Common myeloid progenitor, CD34-positive (primary cell): Measurements from ENCODE around the gene BCL2L2.

Experiments
- CTCF ChIA-PET: fragments of 350-600 bp; sonication (Branson Sonifier 250); formaldehyde crosslinking; loops from one replicate; lab custom pipeline; 2021; ENCODE audit warnings: antibody characterized with exemption; lab: Charles Lee
- POLR2A ChIA-PET: fragments of 350-600 bp; sonication (Branson Sonifier 250); formaldehyde crosslinking; loops from one replicate; lab custom pipeline; 2021; ENCODE audit warnings: antibody characterized with exemption; lab: Charles Lee
- DNase-seq, 3 donors: peaks; one replicate each; pipeline versions ENCODE4 v3.0.0 to v3.0.0-alpha.2; 2013
- H3K27ac ChIP-seq, 2 experiments: 1 replicate in 1 of 2; 2 replicates in 1 of 2; pipeline ENCODE4 v1.7.0; 2013; ENCODE audit warnings: inconsistent platforms in 2 of 2, low read length in 2 of 2, mild to moderate bottlenecking in 2 of 2, low read depth in 1 of 2, moderate library complexity in 1 of 2; ENCODE audit not compliant: severe bottlenecking in 2 of 2, insufficient read depth in 1 of 2, poor library complexity in 1 of 2
- H3K27me3 ChIP-seq, 5 experiments: replicated peaks in 2 of 5; 1 replicate in 3 of 5; 2 replicates in 2 of 5; pipeline versions ENCODE4 v1.6.1 to v1.7.0; 2013; ENCODE audit warnings: low read length in 4 of 5, mild to moderate bottlenecking in 2 of 5, moderate library complexity in 2 of 5, inconsistent platforms in 1 of 5; ENCODE audit not compliant: insufficient read depth in 5 of 5, control insufficient read depth in 4 of 5
- H3K36me3 ChIP-seq, 4 experiments: 1 replicate in 2 of 4; 2 replicates in 2 of 4; pipeline versions ENCODE4 v1.6.1 to v1.7.0; 2013; ENCODE audit warnings: low read length in 3 of 4, control low read depth in 1 of 4, mild to moderate bottlenecking in 1 of 4; ENCODE audit not compliant: control insufficient read depth in 4 of 4, insufficient read depth in 4 of 4
- H3K4me1 ChIP-seq, 4 experiments: 1 replicate in 3 of 4; 2 replicates in 1 of 4; pipeline versions ENCODE4 v1.6.1 to v1.7.1; 2013; ENCODE audit warnings: low read length in 3 of 4, mild to moderate bottlenecking in 3 of 4, control low read depth in 1 of 4, inconsistent platforms in 1 of 4, moderate library complexity in 1 of 4; ENCODE audit not compliant: control insufficient read depth in 4 of 4, insufficient read depth in 4 of 4; ENCODE audit errors: control extremely low read depth in 1 of 4
- H3K4me3 ChIP-seq, 7 experiments: 1 replicate in 4 of 7; 2 replicates in 3 of 7; pipeline versions ENCODE4 v1.5.1 to v1.7.0; 2013; ENCODE audit warnings: mild to moderate bottlenecking in 7 of 7, low read length in 6 of 7, moderate library complexity in 6 of 7, inconsistent platforms in 2 of 7, low read depth in 2 of 7, control low read depth in 1 of 7; ENCODE audit not compliant: insufficient read depth in 4 of 7, control insufficient read depth in 1 of 7; ENCODE audit errors: extremely low read depth in 1 of 7
- H3K9me3 ChIP-seq, 5 experiments: 1 replicate in 4 of 5; 2 replicates in 1 of 5; pipeline versions ENCODE4 v1.6.1 to v1.7.1; 2013; ENCODE audit warnings: low read length in 4 of 5, mild to moderate bottlenecking in 2 of 5, inconsistent platforms in 1 of 5, low read depth in 1 of 5, moderate library complexity in 1 of 5; ENCODE audit not compliant: control insufficient read depth in 4 of 5, insufficient read depth in 2 of 5; ENCODE audit errors: control extremely low read depth in 1 of 5
- WGBS: methylation state at CpG from one replicate; pipeline ENCODE4 v1.1.5; 2013; ENCODE audit not compliant: insufficient coverage; 5-methylcytosine and 5-hydroxymethylcytosine counted together

The BCL2L2 gene

GRCh38 chr14:23316300-23316699 lies 9.7 kb downstream of the BCL2L2 start:
- Histone ChIP-seq H3K27ac (no peak overlapping the region), H3K36me3 (peaks cover 0 to 16% (median 2%) of the 10 kb centered on the region in 4 experiments), H3K4me1 (peaks cover 0 to 12% (median 9%) of the 10 kb centered on the region in 4 experiments), H3K9me3 (no peaks in the 10 kb centered on the region), H3K27me3 (no peaks in the 10 kb centered on the region), H3K4me3 (no peak overlapping the region)
- DNase-seq = no peak
- ChIA-PET POLR2A (interaction anchor here (1.6 kb wide), 1 partner anchor 14 kb away, joined by 10 read pairs; the partner anchor contains the start of gene PPP1R3E), CTCF (interaction anchor here (9.1 kb wide), 1 partner anchor 13 kb away, joined by 177 read pairs; the partner anchor contains the start of genes BCL2L2 and PPP1R3E)
- 100% methylated on average over 4 of the region's 5 CpGs for WGBS

GRCh38 chr14:23319746-23320583 lies 13.3 kb downstream of the BCL2L2 start:
- H3K36me3 ChIP-seq = peaks cover 13 to 28% (median 20%) of the 10 kb centered on the region in 4 experiments
- peak overlapping the region; percentile 6 to 83 (median 63) for H3K4me3 ChIP-seq
- 75% methylated on average over 9 of the region's 17 CpGs for WGBS
- H3K9me3 ChIP-seq = no peaks in the 10 kb centered on the region
- CTCF ChIA-PET = interaction anchor here (1.4 to 9.1 kb wide), 4 partner anchors 17 to 59 kb away, joined by 3 to 177 read pairs (median 19); partner anchors contain the start of genes BCL2L2 and PPP1R3E
- DNase-seq = no peak
- peaks cover 8 to 25% (median 22%) of the 10 kb centered on the region in 4 experiments for H3K4me1 ChIP-seq
- no peaks in the 10 kb centered on the region for H3K27me3 ChIP-seq
- H3K27ac ChIP-seq = peak overlapping the region; percentile 83 to 90
- POLR2A ChIA-PET = interaction anchor here (0.7 to 2.9 kb wide), 4 partner anchors 13 to 34 kb away, joined by 3 to 38 read pairs (median 10); partner anchors contain the start of genes BCL2L2, HOMEZ and PPP1R3E

- Histone ChIP-seq H3K36me3 (peaks cover 13 to 33% (median 26%) of the 10 kb centered on the region in 4 experiments), H3K4me3 (peak within 1 kb of the TSS; percentile 66 to 93 (median 83)), H3K27me3 (no peaks in the 10 kb centered on the region), H3K4me1 (peaks cover 8 to 25% (median 22%) of the 10 kb centered on the region in 4 experiments), H3K9me3 (no peaks in the 10 kb centered on the region), H3K27ac (peak within 1 kb of the TSS; percentile 89 to 92)
- under 1% methylated on average over 61 of the region's 63 CpGs for WGBS
- ChIA-PET CTCF (interaction anchor here (0.6 to 9.1 kb wide), 8 partner anchors 18 to 777 kb away, joined by 3 to 177 read pairs (median 4); partner anchors contain the start of genes BCL2L2, CMTM5 and PPP1R3E), POLR2A (interaction anchor here (0.5 to 2.9 kb wide), 7 partner anchors 14 to 235 kb away, joined by 3 to 38 read pairs (median 4); partner anchors contain the start of genes BCL2L2, HOMEZ, PPP1R3E and SLC22A17)
- peak; percentile 100 for DNase-seq
Observed at GRCh38 chr14:23320584-23321571, 14.2 kb downstream of the BCL2L2 start, which contains the start of gene PABPN1. Gene PABPN1 (plus strand): TSS chr14:23321457. CDS start chr14:23321470, 13 bp downstream.

- Histone ChIP-seq H3K4me1 (peaks cover 8 to 25% (median 22%) of the 10 kb centered on the region in 4 experiments), H3K27ac (peak overlapping the region; percentile 89 to 92), H3K27me3 (no peaks in the 10 kb centered on the region), H3K4me3 (peak overlapping the region; percentile 66 to 93 (median 83)), H3K36me3 (peaks cover 13 to 35% (median 27%) of the 10 kb centered on the region in 4 experiments), H3K9me3 (no peaks in the 10 kb centered on the region)
- POLR2A ChIA-PET = interaction anchor here (0.6 to 2.9 kb wide), 8 partner anchors 15 to 237 kb away, joined by 3 to 38 read pairs (median 5); partner anchors contain the start of genes BCL2L2, HOMEZ, PPP1R3E and SLC22A17
- CTCF ChIA-PET = interaction anchor here (0.6 to 9.1 kb wide), 15 partner anchors 13 to 776 kb away, joined by 3 to 177 read pairs (median 4); partner anchors contain the start of genes BCL2L2, CMTM5, HOMEZ and PPP1R3E
- peak; percentile 32 to 67 (median 65) for DNase-seq
- WGBS = under 1% methylated on average over 24 of the region's 64 CpGs
Observed at GRCh38 chr14:23321572-23322547, 15.2 kb downstream of the BCL2L2 start.

GRCh38 chr14:23322568-23323517 lies 16.2 kb downstream of the BCL2L2 start:
- Histone ChIP-seq H3K9me3 (no peaks in the 10 kb centered on the region), H3K4me3 (peak overlapping the region; percentile 66 to 93 (median 83)), H3K36me3 (peaks cover 13 to 29% (median 25%) of the 10 kb centered on the region in 4 experiments), H3K27me3 (no peaks in the 10 kb centered on the region), H3K27ac (peak overlapping the region; percentile 89 to 92), H3K4me1 (peaks cover 8 to 25% (median 22%) of the 10 kb centered on the region in 4 experiments)
- ChIA-PET CTCF (interaction anchor here (0.6 to 9.1 kb wide), 14 partner anchors 12 to 241 kb away, joined by 3 to 177 read pairs (median 4); partner anchors contain the start of genes BCL2L2, CMTM5, HOMEZ and PPP1R3E), POLR2A (interaction anchor here (0.7 to 2.9 kb wide), 4 partner anchors 16 to 156 kb away, joined by 3 to 38 read pairs (median 8); partner anchors contain the start of genes BCL2L2 and PPP1R3E)
- 85% methylated on average over 5 of the region's 10 CpGs for WGBS
- DNase-seq = no peak
